Keratinocyte (primary cell): Measurements from ENCODE around the gene FBRSL1. TPM values are rescaled to one million over a fixed set of nuclear protein-coding genes. Genes with fewer than 3 reads are reported as not detected.

Experiments used
- DNase-seq: peaks from one replicate; pipeline ENCODE4 v3.0.0-alpha.2; 2011; ENCODE audit warnings: low read depth, missing footprints, low spot score
- FAIRE-seq: peaks from 2 replicates; lab custom pipeline; 2011; peaks lifted over from hg19 to GRCh38; lab: Jason Lieb, UNC
- H2AFZ ChIP-seq: 2 replicates; pipeline ENCODE4 v1.6.0; 2012; ENCODE audit warnings: low read length, control low read depth, inconsistent platforms; ENCODE audit not compliant: control insufficient read depth
- H3K27ac ChIP-seq: 2 replicates; pipeline ENCODE4 v1.5.1; 2011; ENCODE audit warnings: low read length; ENCODE audit not compliant: control insufficient read depth, insufficient read depth
- H3K27me3 ChIP-seq: 3 replicates; pipeline ENCODE4 v1.6.0; 2011; ENCODE audit warnings: low read length; ENCODE audit not compliant: control insufficient read depth, insufficient read depth; ENCODE audit errors: extremely low read depth
- H3K36me3 ChIP-seq, 2 experiments: 2 replicates in 1 of 2; 3 replicates in 1 of 2; pipeline ENCODE4 v1.5.1; 2011; ENCODE audit warnings: low read length in 2 of 2, mild to moderate bottlenecking in 1 of 2; ENCODE audit not compliant: control insufficient read depth in 2 of 2, insufficient read depth in 2 of 2; ENCODE audit errors: extremely low read depth in 1 of 2
- H3K4me1 ChIP-seq: 3 replicates; pipeline ENCODE4 v1.5.1; 2011; ENCODE audit warnings: low read length; ENCODE audit not compliant: control insufficient read depth, insufficient read depth; ENCODE audit errors: extremely low read depth
- H3K4me2 ChIP-seq: 3 replicates; pipeline ENCODE4 v1.6.0; 2011; ENCODE audit warnings: low read depth, low read length; ENCODE audit not compliant: control insufficient read depth, insufficient read depth; ENCODE audit errors: extremely low read depth
- H3K4me3 ChIP-seq, 3 experiments: fragments of 200-600 bp in 1 of 3; sonication (generic) in 1 of 3; 2 replicates in 2 of 3; 3 replicates in 1 of 3; pipeline ENCODE4 v1.5.1; 2011 to 2016; ENCODE audit warnings: low read length in 3 of 3, mild to moderate bottlenecking in 3 of 3, control low read depth in 2 of 3, inconsistent platforms in 1 of 3, low read depth in 1 of 3, mixed read lengths in 1 of 3, mixed run types in 1 of 3, moderate library complexity in 1 of 3; ENCODE audit not compliant: control insufficient read depth in 2 of 3, insufficient read depth in 2 of 3; ENCODE audit errors: extremely low read depth in 1 of 3
- H3K79me2 ChIP-seq: 2 replicates; pipeline ENCODE4 v1.6.0; 2012; ENCODE audit warnings: low read length; ENCODE audit not compliant: control insufficient read depth, insufficient read depth
- H3K9ac ChIP-seq: 3 replicates; pipeline ENCODE4 v1.6.0; 2011; ENCODE audit warnings: low read length; ENCODE audit not compliant: control insufficient read depth, insufficient read depth; ENCODE audit errors: extremely low read depth
- H3K9me1 ChIP-seq: 3 replicates; pipeline ENCODE4 v1.6.0; 2011; ENCODE audit warnings: low read length; ENCODE audit not compliant: control insufficient read depth, insufficient read depth; ENCODE audit errors: extremely low read depth
- H3K9me3 ChIP-seq: 2 replicates; pipeline ENCODE4 v1.5.1; 2012; ENCODE audit warnings: low read depth, low read length; ENCODE audit not compliant: control insufficient read depth
- H4K20me1 ChIP-seq: 3 replicates; pipeline ENCODE4 v1.6.0; 2011; ENCODE audit warnings: low read length; ENCODE audit not compliant: control insufficient read depth, insufficient read depth; ENCODE audit errors: extremely low read depth
- EZH2 ChIP-seq: IDR thresholded peaks from one replicate; pipeline ENCODE4 v1.6.1; 2012; ENCODE audit warnings: inconsistent platforms, mild to moderate bottlenecking, low read length, moderate library complexity
- dilution Hi-C: fragments of 300-500 bp; cut with MboI; formaldehyde crosslinking; loops from one replicate; pipeline ENCODE4 v1.7.0; 2020; ENCODE audit warnings: low sequenced_read_pairs; ENCODE audit not compliant: extremely low pct_ligation_motif_present
- polyA plus RNA-seq, 5 experiments: library from polyadenylated mRNA; depleted of rRNA in 3 of 5; stranded (reverse) in 3 of 5; stranded (forward) in 1 of 5; unstranded in 1 of 5; fragments of >200 nt; gene quantifications; 1 replicate in 1 of 5; 2 replicates in 3 of 5; 3 replicates in 1 of 5; pipeline versions ENCODE4 v1.2.1 to v1.2.3, GENCODE V29; 2011 to 2012; ENCODE audit warnings: missing spikeins in 2 of 5, low read depth in 1 of 5, low replicate concordance in 1 of 5
- TF ChIP-seq, protein P1 (sequence below), 3 experiments: IDR thresholded peaks in 1 of 3; conservative IDR thresholded peaks in 1 of 3; optimal IDR thresholded peaks in 1 of 3; 2 replicates in 2 of 3; 3 replicates in 1 of 3; pipeline versions ENCODE3 to v1.5.1; 2011; ENCODE audit warnings: low read length in 3 of 3, mild to moderate bottlenecking in 3 of 3, moderate library complexity in 2 of 3, control low read depth in 1 of 3, inconsistent platforms in 1 of 3; ENCODE audit not compliant: insufficient read depth in 2 of 3; ENCODE audit errors: extremely low read depth in 1 of 3

Gene FBRSL1
- polyA plus RNA-seq, 1 donor (not counting 4 experiments of a cell fraction or from before 2014, with no cell fraction given): 0.89 TPM

DNA sequence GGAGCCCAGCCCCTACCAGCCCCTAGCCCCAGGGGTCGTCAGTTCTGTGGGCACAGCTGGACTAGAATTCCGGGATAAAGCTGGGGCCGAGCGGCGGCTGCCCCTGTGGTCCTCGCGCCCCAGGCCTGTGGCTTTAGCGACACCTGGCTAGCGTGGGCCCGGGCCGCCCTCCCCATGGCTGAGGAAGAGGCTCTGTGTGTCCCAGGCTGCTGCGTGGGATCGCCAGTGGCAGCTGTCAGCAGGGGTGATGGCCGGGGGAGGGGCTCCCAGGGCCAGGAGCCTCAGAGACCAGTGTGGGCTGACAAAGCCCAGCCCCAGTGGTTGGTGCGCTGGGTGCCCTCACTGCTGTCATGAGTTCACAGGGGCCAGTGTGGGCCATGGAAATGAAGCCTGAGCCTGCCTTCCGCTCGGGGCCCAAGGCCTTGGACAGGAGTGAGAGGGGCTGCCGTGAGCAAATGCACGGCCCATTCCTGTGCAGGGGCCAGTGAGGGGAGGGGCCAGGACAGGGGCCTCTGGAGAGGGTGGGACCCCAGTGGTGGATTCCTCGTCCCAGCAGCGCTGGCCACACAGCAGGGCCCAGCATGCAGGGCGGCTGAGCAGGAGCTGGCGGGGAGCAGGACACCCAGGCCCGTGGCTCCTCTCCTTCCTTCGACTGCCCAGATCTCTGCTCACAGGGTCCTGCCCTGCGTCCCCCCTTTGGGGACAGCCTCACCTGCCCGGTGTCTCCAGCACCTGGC lies 11.4 kb downstream of the FBRSL1 start:
- dilution Hi-C loops: no loop called here
- no peak for FAIRE-seq
- H3K27ac ChIP-seq: no peak overlapping the region
- H3K79me2 ChIP-seq: peaks cover 69% of the 10 kb centered on the region
- H3K4me2 ChIP-seq: no peak overlapping the region
- H3K9me1 ChIP-seq: no peaks in the 10 kb centered on the region
- no peak for TF ChIP-seq EZH2
- TF ChIP-seq, protein P1, sequence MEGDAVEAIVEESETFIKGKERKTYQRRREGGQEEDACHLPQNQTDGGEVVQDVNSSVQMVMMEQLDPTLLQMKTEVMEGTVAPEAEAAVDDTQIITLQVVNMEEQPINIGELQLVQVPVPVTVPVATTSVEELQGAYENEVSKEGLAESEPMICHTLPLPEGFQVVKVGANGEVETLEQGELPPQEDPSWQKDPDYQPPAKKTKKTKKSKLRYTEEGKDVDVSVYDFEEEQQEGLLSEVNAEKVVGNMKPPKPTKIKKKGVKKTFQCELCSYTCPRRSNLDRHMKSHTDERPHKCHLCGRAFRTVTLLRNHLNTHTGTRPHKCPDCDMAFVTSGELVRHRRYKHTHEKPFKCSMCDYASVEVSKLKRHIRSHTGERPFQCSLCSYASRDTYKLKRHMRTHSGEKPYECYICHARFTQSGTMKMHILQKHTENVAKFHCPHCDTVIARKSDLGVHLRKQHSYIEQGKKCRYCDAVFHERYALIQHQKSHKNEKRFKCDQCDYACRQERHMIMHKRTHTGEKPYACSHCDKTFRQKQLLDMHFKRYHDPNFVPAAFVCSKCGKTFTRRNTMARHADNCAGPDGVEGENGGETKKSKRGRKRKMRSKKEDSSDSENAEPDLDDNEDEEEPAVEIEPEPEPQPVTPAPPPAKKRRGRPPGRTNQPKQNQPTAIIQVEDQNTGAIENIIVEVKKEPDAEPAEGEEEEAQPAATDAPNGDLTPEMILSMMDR (optimal IDR thresholded peaks at IDR 0.05 in 1 of 3, IDR thresholded peaks at IDR 0.05 in 1 of 3, conservative IDR thresholded peaks at IDR 0.05 in 1 of 3; ENCODE audit: extremely low read depth in 1 of 3, insufficient read depth in 2 of 3, low read length in 3 of 3): no peak
- peaks cover 2% of the 10 kb centered on the region for H3K4me1 ChIP-seq
- no peak overlapping the region for H3K9ac ChIP-seq
- no peak overlapping the region for H2AFZ ChIP-seq
- peaks cover 41% of the 10 kb centered on the region for H4K20me1 ChIP-seq
- H3K9me3 ChIP-seq: no peaks in the 10 kb centered on the region
- no peak overlapping the region for H3K4me3 ChIP-seq
- no peaks in the 10 kb centered on the region for H3K27me3 ChIP-seq
- no peak for DNase-seq
- no peaks in the 10 kb centered on the region for H3K36me3 ChIP-seq

DNA sequence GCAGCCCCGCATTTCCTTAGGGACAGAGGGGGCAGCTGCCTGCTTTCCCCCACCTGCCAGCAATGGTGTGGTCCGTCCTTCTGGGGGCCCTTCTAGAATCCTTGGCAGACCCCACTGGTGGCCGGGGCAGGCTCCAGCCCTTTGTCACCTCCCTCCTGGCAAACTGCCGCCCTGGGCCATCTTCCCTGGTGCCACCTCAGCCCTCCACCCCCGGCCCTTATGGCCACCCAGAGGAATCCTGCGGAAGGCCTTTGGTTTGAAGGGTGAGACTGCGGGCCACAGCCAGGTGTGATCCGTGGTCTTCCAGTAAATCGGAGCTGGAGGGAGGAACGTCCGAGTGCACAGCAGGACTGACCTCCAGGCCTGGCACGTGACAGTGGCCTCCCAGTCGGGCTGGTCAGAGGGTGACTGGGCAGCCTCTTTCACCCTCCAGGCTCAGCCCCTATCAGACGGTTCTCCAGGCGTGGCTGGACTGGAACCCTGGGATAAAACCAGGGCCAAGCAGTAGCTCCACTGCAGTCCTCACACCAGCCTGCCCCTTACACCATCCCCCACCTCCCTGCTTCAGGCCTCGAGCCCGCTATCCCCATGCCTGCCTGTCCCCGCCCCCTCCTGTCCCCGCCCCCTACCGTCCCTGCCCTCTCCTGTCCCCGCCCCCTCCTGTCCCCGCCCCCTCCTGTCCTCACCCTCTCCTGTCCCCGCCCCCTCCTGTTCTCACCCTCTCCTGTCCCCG lies 12.4 kb downstream of the FBRSL1 start:
- DNase-seq (no peak), FAIRE-seq (no peak)
- no peaks in the 10 kb centered on the region for H3K36me3 ChIP-seq
- H3K9ac ChIP-seq: no peak overlapping the region
- peaks cover 69% of the 10 kb centered on the region for H3K79me2 ChIP-seq
- H3K4me3 ChIP-seq: no peak overlapping the region
- no peaks in the 10 kb centered on the region for H3K27me3 ChIP-seq
- no peak overlapping the region for H3K27ac ChIP-seq
- H4K20me1 ChIP-seq: peaks cover 37% of the 10 kb centered on the region
- peaks cover 5% of the 10 kb centered on the region for H3K4me1 ChIP-seq
- peaks cover under 1% of the 10 kb centered on the region for H3K9me1 ChIP-seq
- no peaks in the 10 kb centered on the region for H3K9me3 ChIP-seq
- no peak overlapping the region for H3K4me2 ChIP-seq
- TF ChIP-seq EZH2: no peak
- TF ChIP-seq, protein P1 (optimal IDR thresholded peaks at IDR 0.05 in 1 of 3, IDR thresholded peaks at IDR 0.05 in 1 of 3, conservative IDR thresholded peaks at IDR 0.05 in 1 of 3; ENCODE audit: extremely low read depth in 1 of 3, insufficient read depth in 2 of 3, low read length in 3 of 3): no peak
- dilution Hi-C loops: no loop called here
- no peak overlapping the region for H2AFZ ChIP-seq
